ENCODE results near the gene PRELP.
A peak's percentile ranks its signal among the peaks of the same experiment; 100 is the strongest.

Gene PRELP

DNA sequence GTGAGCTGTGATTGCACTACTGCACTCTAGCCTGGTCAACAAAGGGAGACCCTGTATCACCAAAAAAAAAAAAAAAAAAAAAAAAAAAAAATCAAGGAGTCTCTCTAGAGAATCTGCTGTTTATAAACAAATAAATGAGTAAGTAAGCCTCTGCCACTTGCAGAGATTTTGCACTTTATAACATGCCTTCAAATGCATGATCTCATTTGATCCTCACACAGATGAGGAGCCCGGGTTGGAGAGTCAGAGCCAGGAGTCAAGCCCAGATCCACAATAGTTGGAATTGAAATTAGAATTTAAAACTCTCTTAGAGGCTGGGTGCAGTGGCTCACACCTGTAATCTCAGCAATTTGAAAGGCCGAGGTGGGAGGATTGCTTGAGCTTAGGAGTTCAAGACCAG, 4.0 kb downstream of the PRELP start:
- DNase-seq = no peak

DNA sequence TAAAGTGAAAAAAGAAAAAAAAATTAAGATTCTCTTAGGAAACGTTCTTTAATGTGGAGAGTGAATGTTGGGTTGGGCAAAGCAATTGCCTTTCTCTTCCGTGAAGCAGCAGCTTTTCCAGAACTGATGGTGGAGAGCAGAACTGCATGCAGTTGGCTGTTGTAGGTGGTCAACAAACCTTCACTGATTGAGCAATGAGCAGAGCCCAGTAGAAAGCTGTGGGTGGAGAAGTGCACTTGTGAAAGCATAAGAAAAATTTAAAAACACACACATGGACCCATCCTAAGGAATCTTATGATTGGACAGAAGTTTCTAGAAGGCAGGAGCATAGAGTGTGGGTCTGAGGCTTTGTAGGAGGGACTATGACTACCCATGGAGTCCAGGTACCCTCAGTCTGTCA, 4.5 kb downstream of the PRELP start:
- DNase-seq = no peak

DNA sequence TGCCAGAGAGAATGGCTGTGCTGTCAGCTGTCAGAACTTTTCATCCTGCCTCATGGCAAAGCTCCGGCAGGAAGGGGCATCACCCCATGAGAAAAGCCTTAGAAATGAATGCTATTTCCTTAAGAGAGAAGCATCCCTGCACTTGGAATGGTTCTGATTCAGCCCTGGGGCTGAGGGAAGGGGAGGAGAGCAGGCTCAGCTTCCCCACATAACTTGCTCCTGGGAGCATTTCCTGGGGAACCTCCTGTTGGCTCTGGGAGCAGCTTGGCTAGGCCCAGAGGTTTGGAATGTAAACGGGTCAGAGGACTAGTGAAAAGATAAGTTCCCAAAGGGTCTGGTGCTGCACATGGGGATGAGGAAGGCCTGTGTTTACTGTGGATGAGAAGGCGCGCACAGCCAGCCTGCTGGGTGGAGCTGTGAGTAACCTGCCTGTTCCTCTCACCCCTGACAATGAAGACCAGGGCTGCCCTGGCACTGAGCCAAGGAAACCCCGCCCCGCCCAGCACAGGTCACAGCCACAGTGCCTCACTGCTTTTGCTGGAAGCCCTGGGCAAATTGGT, 5.0 kb downstream of the PRELP start:
- peak; percentile 20 to 55 for DNase-seq

DNA sequence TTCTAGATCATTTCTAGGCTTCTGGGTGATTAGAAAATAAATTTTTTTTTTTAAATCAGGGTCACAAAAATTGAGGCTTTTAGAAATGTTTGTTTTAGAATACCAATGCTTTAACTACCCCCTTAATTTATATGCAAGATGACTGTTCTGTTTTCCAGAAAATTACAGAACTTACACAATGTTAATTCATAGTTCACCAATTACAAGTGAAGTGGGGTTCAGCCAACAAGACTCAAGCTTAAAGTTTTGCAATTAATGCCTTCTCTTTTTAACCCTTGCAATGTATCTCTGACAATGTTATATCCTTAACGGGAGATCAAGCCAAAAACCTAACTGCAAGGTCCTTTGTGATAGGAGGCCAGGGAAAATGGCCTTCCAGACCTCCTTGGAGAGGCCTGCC, 5.6 kb downstream of the PRELP start:
- DNase-seq = no peak

DNA sequence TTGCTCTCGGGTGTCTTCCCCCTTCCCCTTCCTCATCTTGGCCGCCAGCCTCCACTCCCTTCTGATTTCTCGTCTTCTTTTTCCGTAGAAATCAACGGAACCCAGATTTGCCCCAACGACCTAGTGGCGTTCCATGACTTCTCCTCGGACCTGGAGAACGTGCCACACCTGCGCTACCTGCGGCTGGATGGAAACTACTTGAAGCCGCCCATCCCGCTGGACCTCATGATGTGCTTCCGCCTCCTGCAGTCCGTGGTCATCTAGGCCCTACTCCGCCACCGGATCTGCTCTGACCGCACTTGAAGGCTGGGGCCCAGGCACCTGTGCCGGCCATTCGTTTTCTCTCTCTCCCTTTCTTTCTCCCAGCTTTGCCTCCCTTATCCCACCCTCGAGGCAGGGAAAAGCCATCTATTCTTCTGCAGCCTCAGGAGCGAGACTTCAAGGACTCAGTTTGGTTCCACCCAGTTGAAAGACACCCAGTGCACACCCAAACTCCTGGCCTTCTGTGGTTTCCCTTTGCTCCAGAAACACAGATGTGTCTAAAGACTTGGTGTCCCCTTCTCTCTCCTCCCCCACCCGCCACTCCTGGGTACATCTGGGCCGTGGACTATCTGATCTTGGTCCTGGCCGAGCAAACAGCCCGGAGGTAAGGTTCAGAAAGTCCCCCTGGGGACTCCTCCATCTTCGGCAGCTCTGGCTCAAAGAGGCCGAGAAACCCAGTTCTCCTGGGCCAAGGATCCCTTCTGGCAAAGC, 11.2 kb downstream of the PRELP start:
- no peak for DNase-seq

DNA sequence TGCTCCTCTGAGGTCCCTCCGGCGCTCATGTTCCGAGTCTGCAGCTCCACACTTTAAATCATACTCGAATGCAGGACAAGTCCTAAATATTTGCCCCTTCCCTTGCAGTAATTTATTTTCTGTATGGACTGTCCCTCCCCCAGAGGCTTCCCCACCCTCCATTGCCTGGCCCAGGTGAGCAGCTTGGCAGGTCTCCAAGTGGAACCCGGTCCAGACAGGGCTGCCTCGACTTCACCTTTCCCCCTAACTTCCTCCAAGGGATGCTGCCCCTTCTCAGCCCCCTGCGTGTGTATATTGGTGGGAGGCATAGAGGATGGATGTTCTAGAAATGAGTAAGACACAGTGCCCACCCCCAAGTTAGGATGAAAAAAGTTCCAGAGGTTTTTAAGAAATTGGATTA, 12.9 kb downstream of the PRELP start:
- DNase-seq = no peak

DNA sequence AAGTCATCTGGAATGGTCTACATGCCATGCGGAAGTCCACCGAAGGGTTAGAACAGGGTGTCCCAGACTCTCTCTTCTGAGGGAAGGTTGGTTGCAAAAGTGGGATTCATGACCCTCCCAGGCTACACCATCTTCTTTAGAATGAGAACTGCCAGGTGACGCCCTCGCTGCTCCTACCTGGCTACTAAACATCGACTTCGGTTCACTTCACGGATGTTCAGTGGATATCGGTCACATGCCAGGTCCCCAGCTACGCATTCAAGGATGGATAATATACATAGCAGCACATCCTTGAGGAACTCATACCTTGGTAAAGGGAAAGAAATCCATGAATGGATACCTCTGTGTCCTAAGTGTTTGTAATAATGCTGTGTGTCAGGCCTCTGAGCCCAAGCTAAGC, 15.0 kb downstream of the PRELP start:
- DNase-seq = no peak

DNA sequence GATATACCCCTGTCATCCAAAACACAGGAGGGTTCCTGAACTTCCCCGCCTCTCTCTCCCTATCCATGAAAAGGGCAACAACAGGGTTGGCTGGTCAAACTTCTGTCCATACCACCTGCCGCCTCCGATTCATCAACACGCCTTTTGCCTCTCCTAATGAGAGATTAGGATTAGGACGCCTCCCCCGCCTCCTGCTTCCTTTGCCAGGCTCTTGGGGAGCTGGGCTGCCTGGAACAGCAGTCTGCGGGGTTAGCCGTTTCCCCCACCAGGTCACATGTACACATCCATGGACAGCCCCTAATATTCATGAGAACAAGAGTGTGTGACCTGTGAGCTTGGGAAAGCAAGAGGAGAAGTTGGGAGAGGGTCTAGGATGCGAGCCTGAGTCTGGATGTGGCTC, 16.1 kb downstream of the PRELP start:
- DNase-seq = no peak

DNA sequence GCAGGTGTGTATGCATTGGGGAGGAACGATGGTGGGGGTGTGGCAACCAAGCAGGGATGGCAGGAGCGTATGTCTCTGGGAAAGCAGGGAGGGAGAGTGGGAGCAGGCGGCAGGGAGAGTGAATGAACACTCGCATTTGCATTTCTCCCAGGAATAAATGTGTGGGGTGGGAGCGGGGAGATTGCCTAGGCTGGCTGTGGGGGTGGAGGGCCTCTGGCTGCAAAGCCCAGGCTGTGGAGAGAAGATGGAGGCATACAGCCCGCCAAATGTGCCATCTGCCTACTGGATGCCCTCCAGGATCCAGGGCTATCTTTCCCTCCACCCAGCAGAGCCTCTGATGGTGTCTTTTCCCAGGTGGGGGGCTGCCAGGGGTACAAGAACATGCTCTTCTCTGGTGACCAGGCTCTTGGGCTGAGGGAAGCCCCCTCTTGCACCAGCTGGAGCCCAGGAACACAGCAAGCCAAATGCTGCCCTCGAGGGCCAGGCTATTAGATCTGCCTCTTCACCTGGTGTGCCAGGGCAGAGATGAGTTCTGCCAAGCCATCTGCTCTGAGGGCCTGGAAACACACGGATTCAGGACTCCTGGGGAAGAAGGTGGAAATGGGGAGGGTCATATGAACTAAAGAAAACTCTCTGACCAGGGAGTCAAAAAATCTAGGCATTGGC, 16.6 kb downstream of the PRELP start:
- DNase-seq = no peak

DNA sequence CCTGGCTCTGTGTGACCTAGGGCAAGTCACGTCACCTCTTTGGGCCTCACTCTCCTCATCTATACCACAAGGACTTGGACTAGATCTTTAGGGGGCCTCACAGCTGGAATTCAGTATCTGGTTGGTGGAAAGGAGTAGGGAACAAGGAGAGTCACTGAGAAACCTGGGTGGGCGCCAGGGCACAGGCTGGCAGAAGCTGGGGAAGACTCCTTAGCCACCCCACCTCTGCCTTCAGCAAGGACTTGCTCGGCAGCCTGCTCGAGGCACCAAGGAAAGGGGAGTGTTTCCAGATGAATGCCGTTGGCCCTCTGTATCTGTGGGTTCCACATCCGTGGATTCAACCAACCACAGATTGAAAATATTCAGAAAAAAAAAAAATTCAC, 17.1 kb downstream of the PRELP start:
- DNase-seq = no peak

DNA sequence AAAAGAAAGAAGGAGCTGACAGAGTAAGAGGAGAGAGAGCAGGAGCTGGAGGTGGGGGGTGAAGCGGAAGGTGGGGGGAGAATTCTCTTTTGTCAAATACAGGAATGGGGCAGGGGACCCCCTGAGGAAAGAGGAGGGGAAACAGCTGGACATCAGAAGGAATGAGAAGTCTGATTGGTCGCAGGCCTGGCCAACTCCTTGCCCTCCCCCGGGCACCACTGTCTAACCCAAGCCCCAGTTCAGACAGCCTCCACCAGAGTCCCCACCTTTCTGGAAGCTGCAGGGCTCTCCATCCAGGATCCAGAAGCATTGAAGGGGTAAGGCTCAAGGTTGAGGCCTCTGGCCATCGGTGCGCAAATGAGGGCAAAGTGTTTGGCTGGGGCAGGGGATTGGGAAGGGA, 18.3 kb downstream of the PRELP start, which contains the start of gene OPTC:
TSS of gene OPTC (plus strand) at position 253 of the 400 bp plus-strand sequence. CDS start 1,853 bp downstream, outside the sequence.
- DNase-seq = no peak

DNA sequence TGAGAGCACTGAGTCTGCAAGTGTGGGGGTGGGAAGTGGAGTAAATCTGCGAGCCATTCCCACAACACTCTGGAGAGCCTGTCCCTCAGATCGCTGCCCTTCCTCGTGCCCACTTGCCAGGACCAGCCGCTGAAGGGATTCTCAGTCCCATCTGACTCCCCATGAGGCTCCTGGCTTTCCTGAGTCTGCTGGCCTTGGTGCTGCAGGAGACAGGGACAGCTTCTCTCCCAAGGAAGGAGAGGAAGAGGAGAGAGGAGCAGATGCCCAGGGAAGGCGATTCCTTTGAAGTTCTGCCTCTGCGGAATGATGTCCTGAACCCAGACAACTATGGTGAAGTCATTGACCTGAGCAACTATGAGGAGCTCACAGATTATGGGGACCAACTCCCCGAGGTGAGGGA, 20.2 kb downstream of the PRELP start:
- no peak for DNase-seq

DNA sequence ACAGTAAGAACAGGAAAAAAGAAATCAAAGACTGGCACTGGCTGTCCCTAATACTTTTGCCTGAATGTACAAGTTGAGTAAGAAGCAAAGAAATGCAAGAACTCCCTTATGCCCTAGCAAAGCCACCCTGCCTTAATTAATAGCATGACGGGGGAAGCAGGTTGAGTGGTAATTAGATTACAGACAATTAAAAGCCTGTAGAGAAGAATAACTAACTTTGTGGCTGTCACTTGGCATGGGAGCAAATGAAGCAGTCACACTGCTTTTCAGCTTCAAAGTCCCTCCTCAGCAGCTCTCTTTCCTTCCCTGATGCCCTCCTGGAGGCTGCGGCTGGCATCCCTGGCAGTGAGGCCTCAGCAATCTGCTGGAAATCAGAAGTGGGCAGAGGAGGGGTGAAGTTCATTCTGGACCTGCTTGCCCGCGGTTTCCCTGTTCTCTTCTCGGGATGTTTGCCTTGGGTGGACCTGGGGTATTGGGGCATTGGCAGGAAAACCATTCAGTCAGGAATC, 21.7 kb downstream of the PRELP start:
- no peak for DNase-seq

DNA sequence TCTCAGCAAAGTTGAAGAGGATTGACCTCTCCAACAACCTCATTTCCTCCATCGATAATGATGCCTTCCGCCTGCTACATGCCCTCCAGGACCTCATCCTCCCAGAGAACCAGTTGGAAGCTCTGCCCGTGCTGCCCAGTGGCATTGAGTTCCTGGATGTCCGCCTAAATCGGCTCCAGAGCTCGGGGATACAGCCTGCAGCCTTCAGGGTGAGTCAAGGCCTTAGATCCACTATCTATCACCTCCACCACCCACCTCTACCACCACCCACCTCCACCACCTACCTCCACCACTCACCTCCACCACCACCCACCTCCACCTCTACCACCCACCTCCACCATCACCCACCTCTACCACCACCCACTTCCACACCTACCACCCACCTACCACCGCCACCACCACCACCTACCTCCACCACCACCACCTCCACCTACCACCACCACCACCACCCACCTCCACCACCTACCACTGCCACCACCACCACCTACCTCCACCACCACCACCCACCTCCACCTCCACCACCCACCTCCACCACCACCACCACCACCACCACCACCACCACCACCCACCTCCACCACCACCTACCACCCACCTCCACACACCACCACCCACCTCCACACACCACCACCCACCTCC, 24.2 kb downstream of the PRELP start:
- DNase-seq = no peak

DNA sequence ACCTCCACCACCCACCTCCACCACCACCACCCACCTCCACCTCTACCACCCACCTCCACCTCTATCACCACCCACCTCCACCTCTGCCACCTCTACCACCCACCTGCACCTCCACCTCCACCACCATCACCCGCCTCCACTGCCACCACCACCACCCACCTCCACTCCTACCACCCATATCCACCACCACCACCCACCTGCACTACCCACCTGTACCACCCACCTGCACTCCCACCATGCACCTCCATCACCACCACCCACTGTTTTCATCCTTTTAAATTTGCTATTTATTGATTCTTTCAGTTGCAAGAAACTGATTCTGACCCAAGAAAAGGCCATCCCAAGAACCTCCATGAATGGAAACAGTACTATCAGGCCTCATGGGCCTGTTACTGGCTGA, 24.7 kb downstream of the PRELP start:
- DNase-seq = no peak

DNA sequence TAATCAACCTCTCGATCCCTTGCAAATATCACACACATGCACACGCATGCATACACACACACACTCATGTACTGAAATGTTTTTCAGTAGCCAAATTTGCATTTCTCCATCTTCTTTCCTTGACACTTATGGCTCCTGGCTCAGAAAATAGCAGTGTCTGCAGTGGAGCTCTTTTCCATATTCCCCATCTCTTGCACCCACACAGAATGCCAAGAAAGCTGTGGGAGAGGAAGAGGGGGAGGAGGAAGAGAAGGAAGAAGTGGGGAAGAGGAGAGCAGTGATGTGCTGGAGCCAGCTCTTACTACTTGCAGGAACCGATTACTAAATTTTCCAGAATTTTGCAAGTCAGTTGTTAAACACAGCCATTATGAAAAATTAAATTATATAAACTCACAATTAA, 28.2 kb downstream of the PRELP start:
- DNase-seq = no peak

DNA sequence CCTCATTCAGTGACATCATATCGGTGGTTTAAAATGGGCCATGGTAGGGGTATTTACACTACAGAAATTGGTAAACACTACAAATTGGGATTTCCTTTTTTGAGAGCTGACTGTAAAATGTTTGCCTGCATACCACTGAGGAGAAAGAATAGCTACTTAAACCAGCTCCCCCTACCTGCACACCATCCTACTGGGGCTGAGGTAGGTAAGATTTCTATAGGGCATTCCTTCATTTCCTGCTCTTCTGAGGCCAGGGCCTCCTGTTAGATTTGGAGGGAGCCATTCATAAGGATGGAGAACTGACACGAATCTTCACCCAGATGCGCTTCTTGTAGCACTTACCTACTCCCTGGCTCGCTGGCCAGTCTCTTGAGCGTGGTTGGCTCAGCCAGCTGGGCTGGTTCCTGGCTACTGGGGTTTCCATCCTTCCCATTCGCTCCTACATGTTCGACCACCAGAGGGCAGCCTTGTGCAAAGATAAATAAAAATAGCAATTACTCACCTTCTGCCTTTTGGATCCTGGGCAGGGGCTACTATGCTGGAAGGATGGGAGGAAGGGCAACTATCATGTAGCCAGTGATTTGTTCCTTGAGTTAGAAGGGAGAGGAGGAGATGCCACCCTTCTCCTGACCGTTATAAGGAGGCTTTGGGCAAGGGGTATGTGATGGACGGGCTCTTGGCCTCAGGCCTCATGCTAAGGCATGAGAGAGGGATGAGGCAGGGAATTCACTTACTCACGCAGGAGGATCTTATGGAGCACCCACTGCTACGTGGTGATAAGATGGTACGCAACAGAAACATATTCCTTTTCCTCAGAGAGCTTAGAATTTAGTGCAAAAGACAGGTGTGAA, 29.0 kb downstream of the PRELP start:
- DNase-seq = peak; percentile 65 to 76

DNA sequence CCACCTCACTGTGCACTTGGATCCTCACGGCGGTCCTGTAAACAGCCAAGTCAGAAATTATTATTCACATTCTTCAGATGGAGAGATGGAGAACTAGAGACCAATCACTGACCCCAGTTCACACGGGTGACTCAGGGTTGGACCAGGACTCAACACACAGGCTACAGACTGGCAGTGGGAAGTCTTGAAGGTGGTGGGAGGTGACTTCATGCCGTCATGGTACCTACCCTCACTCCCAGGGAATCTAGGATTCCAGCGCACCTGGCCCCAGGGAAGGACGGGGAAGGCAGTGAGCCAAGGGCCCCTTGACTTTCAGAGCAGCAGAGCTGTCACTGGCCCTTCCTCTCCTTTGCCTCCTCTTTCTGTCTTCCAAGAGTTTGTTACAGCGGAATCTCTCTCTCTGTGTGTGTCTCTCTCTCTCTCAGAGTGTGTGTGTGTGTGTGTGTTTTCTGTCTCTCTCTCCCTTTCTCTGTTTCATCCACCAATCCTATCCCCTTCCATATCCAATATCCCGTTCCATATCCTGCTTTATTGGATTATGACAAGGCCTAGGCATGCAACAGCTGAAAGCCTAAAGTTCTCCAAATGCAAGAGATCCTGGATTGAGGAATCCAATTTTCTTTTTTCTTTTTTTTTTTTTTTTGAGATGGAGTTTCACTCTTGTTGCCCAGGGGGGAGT, 30.1 kb downstream of the PRELP start:
- DNase-seq = no peak

DNA sequence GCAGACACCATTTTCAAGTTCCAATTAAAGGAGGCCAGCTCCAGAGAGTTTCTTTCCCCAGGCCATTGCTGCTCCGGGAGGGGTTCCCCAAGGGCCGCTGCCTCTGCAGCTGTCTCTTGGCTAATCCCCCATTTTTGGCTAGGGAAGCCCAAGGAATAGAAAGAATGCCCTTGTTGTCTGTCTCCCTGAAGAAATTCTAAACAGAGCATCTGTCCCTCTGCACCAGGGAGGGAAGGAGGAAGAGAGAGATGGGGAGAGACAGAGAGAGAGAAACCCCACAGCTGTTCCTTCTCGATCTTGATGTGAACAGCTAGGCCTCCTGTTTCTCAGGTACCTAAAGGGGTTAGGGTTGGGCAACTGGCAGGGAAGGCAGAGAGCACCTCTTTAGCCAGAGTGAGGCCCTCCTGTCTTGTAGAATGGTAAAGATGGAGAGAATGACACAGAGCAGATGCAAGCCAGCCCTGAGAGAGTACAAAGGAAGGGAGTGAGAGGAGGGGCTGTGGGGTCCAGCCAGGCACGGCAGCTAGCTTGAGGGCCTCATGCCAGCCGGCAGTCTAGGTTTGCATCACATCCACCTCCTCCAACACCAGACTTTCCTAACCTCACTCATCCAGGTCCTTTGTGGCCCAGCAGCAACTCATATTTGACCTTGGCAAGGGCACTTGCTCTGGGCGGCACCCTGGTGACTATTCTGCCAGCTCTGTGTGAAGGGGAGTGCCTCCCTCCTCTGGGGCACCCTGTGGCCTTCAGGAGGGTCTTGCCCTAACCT, 31.4 kb downstream of the PRELP start:
- no peak for DNase-seq

DNA sequence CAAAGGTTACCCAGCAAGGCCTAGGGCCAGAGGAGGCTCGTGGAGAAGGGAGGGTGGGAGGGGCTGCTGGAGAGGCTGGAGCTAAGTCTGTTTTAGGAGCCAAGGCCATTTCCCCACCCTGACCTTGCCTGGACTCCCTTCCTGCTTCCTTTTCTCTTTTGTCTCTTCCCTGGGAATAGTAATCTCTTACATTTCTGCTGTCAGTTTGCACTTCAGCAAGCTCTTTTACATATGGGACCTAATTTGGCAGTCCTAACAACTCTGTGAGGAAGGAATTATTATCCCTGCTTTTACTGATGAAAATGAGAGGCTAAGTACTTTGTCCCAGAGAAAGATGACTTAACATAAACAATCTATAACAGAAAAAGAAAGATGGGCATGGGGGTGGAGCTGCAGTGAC, 32.2 kb downstream of the PRELP start:
- DNase-seq = no peak

DNA sequence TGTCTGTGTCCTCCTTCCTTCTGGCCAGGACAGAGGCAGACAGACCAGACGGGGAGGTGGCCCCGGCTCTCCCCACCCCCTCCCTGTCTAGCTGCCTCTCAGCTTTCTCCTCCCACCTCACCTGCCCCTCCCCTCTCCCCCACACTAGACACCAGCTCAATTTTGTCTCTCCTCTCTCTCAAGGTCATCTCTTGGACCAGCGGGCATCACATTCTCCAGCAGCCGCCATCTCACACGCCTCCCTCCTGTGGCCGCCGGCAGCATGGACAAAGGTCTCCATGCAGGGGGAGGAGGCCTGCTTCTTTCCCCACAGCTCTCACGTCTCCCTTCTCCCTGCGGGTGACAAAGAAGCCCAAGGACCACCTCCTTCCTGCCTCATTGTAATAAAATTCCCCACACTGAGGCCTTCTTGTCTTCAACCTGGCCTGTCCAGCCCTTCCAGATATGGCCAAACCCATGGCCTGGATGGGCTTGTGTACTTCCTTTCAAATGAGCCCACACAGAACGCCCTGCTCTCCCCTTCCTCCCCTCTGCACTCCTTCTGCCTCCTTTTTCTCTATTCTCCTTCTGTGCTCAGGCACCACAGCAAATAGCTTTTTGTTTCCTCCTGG, 33.0 kb downstream of the PRELP start:
- no peak for DNase-seq

All from SHP77 (cell line).